GM13976 (cell line): ENCODE data around the gene GRM4.

Source experiments
- DNase-seq: peaks from one replicate; pipeline ENCODE4 v3.0.0; 2012; ENCODE audit warnings: low spot score
- CTCF ChIP-seq: IDR thresholded peaks from 2 replicates; pipeline ENCODE4 v1.5.1; 2012; ENCODE audit warnings: borderline replicate concordance, mild to moderate bottlenecking; ENCODE audit not compliant: insufficient read depth; ENCODE audit errors: extremely low read depth, missing control alignments, control extremely low read depth
- in situ Hi-C: fragments of 300-500 bp; cut with MboI; formaldehyde crosslinking; loops from one replicate; pipeline ENCODE4 v1.12.0; 2022; ENCODE audit warnings: low sequenced_read_pairs, mixed read lengths, inconsistent platforms; ENCODE audit not compliant: unreplicated experiment

The GRM4 gene

DNA sequence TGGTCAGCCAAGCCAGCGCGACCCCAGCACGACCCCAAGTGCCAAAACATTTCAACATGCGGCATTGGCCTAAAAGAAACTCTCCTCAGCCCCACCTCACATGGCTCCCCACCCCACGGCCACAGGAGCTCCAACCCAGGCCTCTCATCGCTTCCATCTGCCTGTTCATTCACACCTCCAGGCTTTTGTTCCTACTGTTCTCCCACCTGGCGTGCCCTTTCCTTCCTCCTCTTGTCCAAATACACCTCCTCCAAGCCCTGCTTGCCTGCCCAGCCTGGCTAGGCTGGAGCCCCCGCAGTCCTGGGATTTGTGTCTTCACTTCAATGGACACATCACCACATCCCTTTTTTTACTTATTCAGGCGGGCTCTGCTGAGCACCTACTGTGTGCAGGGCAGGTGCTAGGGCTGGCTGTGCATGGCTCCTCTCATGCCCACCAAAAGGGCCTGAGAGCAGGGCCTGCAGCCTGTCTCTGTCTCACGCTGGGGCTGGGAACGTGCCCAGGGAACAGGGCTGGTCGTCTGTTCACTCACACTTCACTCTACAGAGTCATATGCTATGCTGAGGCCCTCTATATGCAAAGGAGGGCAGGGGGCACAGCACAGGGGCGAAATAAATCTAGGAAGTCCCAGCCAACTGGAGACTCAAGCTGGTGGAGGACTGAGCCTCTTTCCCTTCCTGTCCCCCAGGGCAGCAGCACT lies 61.1 kb downstream of the GRM4 start:
- no peak for DNase-seq
- TF ChIP-seq CTCF: no peak
- in situ Hi-C loops: no loop called here

GRCh38 chr6:34082864-34083626 lies 62.8 kb downstream of the GRM4 start:
- in situ Hi-C loops: no loop called here
- TF ChIP-seq CTCF: no peak
- DNase-seq: no peak

- no peak for TF ChIP-seq CTCF
- in situ Hi-C loops: no loop called here
These were observed 63.5 kb downstream of the GRM4 start for GRCh38 chr6:34082348-34082747.

GRCh38 chr6:34080357-34080756 lies 65.5 kb downstream of the GRM4 start:
- no peak for DNase-seq
- TF ChIP-seq CTCF: no peak
- in situ Hi-C loops: no loop called here

More at GRCh38 chr6:34082348-34082747, 63.5 kb downstream of the GRM4 start:
- no peak for DNase-seq

- no peak for TF ChIP-seq CTCF
- no peak for DNase-seq
- in situ Hi-C loops: no loop called here
These were observed 66.0 kb downstream of the GRM4 start for GRCh38 chr6:34079899-34080298.

- no peak for DNase-seq
- TF ChIP-seq CTCF: no peak
- in situ Hi-C loops: no loop called here
These were observed 70.0 kb downstream of the GRM4 start for GRCh38 chr6:34075906-34076305.
